ENCODE results near the gene NDUFAF2.
"Not testable (repeated sequence)": the region's sequence is repeated elsewhere in the genome, so short reads cannot be mapped to it uniquely, and the experiment has no call there.

Gene NDUFAF2

GRCh38 chr5:61085885-61086284 lies 140.9 kb downstream of the NDUFAF2 start:
- TF ChIP-seq, protein P1, sequence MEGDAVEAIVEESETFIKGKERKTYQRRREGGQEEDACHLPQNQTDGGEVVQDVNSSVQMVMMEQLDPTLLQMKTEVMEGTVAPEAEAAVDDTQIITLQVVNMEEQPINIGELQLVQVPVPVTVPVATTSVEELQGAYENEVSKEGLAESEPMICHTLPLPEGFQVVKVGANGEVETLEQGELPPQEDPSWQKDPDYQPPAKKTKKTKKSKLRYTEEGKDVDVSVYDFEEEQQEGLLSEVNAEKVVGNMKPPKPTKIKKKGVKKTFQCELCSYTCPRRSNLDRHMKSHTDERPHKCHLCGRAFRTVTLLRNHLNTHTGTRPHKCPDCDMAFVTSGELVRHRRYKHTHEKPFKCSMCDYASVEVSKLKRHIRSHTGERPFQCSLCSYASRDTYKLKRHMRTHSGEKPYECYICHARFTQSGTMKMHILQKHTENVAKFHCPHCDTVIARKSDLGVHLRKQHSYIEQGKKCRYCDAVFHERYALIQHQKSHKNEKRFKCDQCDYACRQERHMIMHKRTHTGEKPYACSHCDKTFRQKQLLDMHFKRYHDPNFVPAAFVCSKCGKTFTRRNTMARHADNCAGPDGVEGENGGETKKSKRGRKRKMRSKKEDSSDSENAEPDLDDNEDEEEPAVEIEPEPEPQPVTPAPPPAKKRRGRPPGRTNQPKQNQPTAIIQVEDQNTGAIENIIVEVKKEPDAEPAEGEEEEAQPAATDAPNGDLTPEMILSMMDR (IDR thresholded peaks at IDR 0.05; ENCODE audit: insufficient read depth, low read length, poor library complexity, severe bottlenecking), result no peak
- Histone ChIP-seq H3K27me3 (replicated peaks; ENCODE audit: control insufficient read depth, insufficient read depth, low read length) (no peaks in the 10 kb centered on the region), H3K36me3 (ENCODE audit: control insufficient read depth, insufficient read depth, low read length) (no peaks in the 10 kb centered on the region), H3K4me3 (replicated peaks; ENCODE audit: low read depth, low read length) (no peak overlapping the region)
- no peak for DNase-seq (ENCODE audit: extremely low read depth, insufficient read length)

- no peak for DNase-seq (ENCODE audit: extremely low read depth, insufficient read length)
- no peaks in the 10 kb centered on the region for H3K36me3 ChIP-seq (ENCODE audit: control insufficient read depth, insufficient read depth, low read length)
- no peaks in the 10 kb centered on the region for H3K27me3 ChIP-seq (replicated peaks; ENCODE audit: control insufficient read depth, insufficient read depth, low read length)
- H3K4me3 ChIP-seq (replicated peaks; ENCODE audit: low read depth, low read length), result no peak overlapping the region
- TF ChIP-seq, protein P1 (IDR thresholded peaks at IDR 0.05; ENCODE audit: insufficient read depth, low read length, poor library complexity, severe bottlenecking), result no peak
Measured at GRCh38 chr5:61087921-61088320, 142.9 kb downstream of the NDUFAF2 start.

DNA sequence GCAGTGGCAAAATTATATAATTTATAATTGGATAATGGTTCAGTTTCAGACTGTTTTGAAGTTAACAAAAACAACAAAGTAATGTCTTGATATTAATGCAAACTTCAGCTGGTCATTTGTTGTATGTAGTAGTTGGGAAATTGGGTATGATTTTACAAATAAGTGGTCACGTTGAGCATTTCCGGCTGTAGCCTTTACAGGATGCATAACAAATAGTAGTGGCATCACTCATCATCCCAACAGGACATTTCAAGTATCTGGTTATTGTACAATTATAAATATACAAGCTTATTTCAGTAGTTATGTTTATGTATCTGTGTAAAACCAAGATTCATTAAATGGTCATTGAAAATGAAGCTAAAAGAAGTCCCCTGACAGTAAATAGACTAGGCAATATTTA lies 144.3 kb downstream of the NDUFAF2 start:
- Histone ChIP-seq H3K27me3 (replicated peaks; ENCODE audit: control insufficient read depth, insufficient read depth, low read length) (no peaks in the 10 kb centered on the region), H3K4me3 (replicated peaks; ENCODE audit: low read depth, low read length) (no peak overlapping the region), H3K36me3 (ENCODE audit: control insufficient read depth, insufficient read depth, low read length) (no peaks in the 10 kb centered on the region)
- TF ChIP-seq, protein P1 (IDR thresholded peaks at IDR 0.05; ENCODE audit: insufficient read depth, low read length, poor library complexity, severe bottlenecking), result no peak
- DNase-seq (ENCODE audit: extremely low read depth, insufficient read length), result no peak

GRCh38 chr5:61093046-61093771 lies 148.2 kb downstream of the NDUFAF2 start:
- DNase-seq (ENCODE audit: extremely low read depth, insufficient read length); H3K27me3 ChIP-seq (replicated peaks; ENCODE audit: control insufficient read depth, insufficient read depth, low read length); H3K36me3 ChIP-seq (ENCODE audit: control insufficient read depth, insufficient read depth, low read length); H3K4me3 ChIP-seq (replicated peaks; ENCODE audit: low read depth, low read length): not testable (repeated sequence)

GRCh38 chr5:61097465-61097864 lies 152.5 kb downstream of the NDUFAF2 start:
- H3K27me3 ChIP-seq (replicated peaks; ENCODE audit: control insufficient read depth, insufficient read depth, low read length), result no peaks in the 10 kb centered on the region

DNA sequence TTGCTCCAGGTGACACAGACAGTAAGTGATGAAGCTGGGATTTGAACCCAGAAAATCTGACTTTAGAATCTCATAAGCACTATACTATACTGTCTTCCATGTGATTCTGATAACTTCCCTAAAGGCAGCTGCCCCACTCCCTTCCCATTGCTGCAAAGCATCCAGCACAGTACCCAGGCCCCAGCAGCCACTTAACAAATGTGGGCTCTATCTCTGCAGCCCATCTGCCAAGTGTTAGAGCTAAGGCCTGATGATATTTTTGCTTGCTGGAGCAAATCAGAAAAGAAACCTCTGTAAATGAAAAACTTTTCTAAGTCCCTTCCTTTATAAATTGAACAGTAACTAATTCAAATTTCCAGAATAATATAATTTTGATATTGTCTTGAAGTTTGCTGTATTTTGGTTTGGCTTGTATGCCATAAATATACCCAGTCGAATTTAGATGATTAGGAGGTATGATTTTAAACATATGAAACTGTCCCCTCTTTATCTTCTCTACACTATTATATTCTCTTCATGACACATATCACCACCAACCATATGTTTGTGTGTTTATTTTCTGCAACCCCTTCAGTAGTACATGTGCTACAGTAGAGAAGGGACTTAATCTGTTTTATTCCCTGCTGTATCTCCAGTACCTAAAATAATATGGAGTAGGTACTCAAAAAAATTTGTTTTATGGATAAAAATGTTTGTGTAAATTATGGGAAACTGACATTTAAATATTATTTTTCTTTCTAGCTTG lies 153.4 kb downstream of the NDUFAF2 start:
- DNase-seq (ENCODE audit: extremely low read depth, insufficient read length), result no peak
- no peaks in the 10 kb centered on the region for H3K27me3 ChIP-seq (replicated peaks; ENCODE audit: control insufficient read depth, insufficient read depth, low read length)
- no peaks in the 10 kb centered on the region for H3K36me3 ChIP-seq (ENCODE audit: control insufficient read depth, insufficient read depth, low read length)
- no peak overlapping the region for H3K4me3 ChIP-seq (replicated peaks; ENCODE audit: low read depth, low read length)
- TF ChIP-seq, protein P1 (IDR thresholded peaks at IDR 0.05; ENCODE audit: insufficient read depth, low read length, poor library complexity, severe bottlenecking), result no peak

More at GRCh38 chr5:61097465-61097864, 152.5 kb downstream of the NDUFAF2 start:
- Histone ChIP-seq H3K36me3 (ENCODE audit: control insufficient read depth, insufficient read depth, low read length) (no peaks in the 10 kb centered on the region), H3K4me3 (replicated peaks; ENCODE audit: low read depth, low read length) (no peak overlapping the region)
- TF ChIP-seq, protein P1 (IDR thresholded peaks at IDR 0.05; ENCODE audit: insufficient read depth, low read length, poor library complexity, severe bottlenecking), result no peak
- no peak for DNase-seq (ENCODE audit: extremely low read depth, insufficient read length)
